Upper lobe of left lung (tissue), 6 donors: ENCODE measurements around the gene C19orf47. TPM values are rescaled to one million over a fixed set of nuclear protein-coding genes. Genes with fewer than 3 reads are reported as not detected.

ENCODE experiments used
- ATAC-seq, 2 donors: fragments of 200-7000 bp; cut with Tn5 transposase; one replicate each; pipeline ENCODE4 v1.9.1; 2022; ENCODE audit warnings: mild to moderate bottlenecking in 2 of 2, moderate library complexity in 2 of 2; ENCODE audit not compliant: low FRiP score in 2 of 2
- DNase-seq, 2 donors: peaks; one replicate each; pipeline ENCODE4 v3.0.0-alpha.2; 2019 to 2020
- H3K27ac ChIP-seq, 4 donors: fragments of 200-600 bp; sonication (generic); one replicate each; pipeline ENCODE4 v1.5.1; 2016 to 2019
- H3K27me3 ChIP-seq, 4 donors: fragments of 200-600 bp; sonication (generic); one replicate each; pipeline ENCODE4 v1.5.1; 2017 to 2019
- H3K36me3 ChIP-seq, 4 donors: fragments of 200-600 bp; sonication (generic); one replicate each; pipeline ENCODE4 v1.5.1; 2016 to 2019
- H3K4me1 ChIP-seq, 4 donors: fragments of 200-600 bp; sonication (generic); one replicate each; pipeline ENCODE4 v1.5.1; 2018 to 2019
- H3K4me3 ChIP-seq, 4 donors: fragments of 200-600 bp; sonication (generic); one replicate each; pipeline ENCODE4 v1.5.1; 2017 to 2019; ENCODE audit warnings: mild to moderate bottlenecking in 2 of 4, moderate library complexity in 1 of 4
- H3K9me3 ChIP-seq, 4 donors: fragments of 200-600 bp; sonication (generic); one replicate each; pipeline ENCODE4 v1.5.1; 2018 to 2019
- EP300 ChIP-seq, 4 donors: sonication (generic); formaldehyde crosslinking; IDR thresholded peaks; one replicate each; pipeline ENCODE4 v1.5.1; 2017; ENCODE audit warnings: antibody characterized with exemption in 4 of 4, control low read depth in 2 of 4
- POLR2A ChIP-seq, 4 donors: fragments of 450-650 bp; IDR thresholded peaks; one replicate each; pipeline ENCODE4 v1.5.1; 2016 to 2017; ENCODE audit warnings: antibody characterized with exemption in 4 of 4, mild to moderate bottlenecking in 2 of 4
- POLR2AphosphoS5 ChIP-seq, 2 donors: sonication (generic); formaldehyde crosslinking; IDR thresholded peaks; one replicate each; pipeline ENCODE4 v1.5.1; 2017; ENCODE audit warnings: antibody characterized with exemption in 2 of 2
- WGBS, 2 donors: methylation state at CpG; one replicate each; pipeline ENCODE4 v1.1.5; 2017 to 2018; 5-methylcytosine and 5-hydroxymethylcytosine counted together
- total RNA-seq, 6 donors: library from RNA; depleted of rRNA in 4 of 6; stranded (reverse); fragments of >200 nt in 4 of 6; gene quantifications; one replicate each; pipeline versions ENCODE4 v1.1.0 to v1.2.1, GENCODE V29; 2016 to 2021
- TF ChIP-seq, protein P1 (sequence below), 6 experiments: fragments of 450-650 bp in 4 of 6; fragments of 200-600 bp in 2 of 6; sonication (generic) in 2 of 6; IDR thresholded peaks; one replicate each; pipeline ENCODE4 v1.5.1; 2016 to 2019; ENCODE audit warnings: antibody characterized with exemption in 6 of 6
- donor health status: DM: no; HTN: no; CAD: no; lungs with moderate emphysema.
- donor health status: DM: no; HTN: yes; CAD: no; lungs with severe emphysema.

The C19orf47 gene
- total RNA-seq, 6 donors from 2014 or later = 12.6 to 59.7 (median 16.4) TPM

DNA sequence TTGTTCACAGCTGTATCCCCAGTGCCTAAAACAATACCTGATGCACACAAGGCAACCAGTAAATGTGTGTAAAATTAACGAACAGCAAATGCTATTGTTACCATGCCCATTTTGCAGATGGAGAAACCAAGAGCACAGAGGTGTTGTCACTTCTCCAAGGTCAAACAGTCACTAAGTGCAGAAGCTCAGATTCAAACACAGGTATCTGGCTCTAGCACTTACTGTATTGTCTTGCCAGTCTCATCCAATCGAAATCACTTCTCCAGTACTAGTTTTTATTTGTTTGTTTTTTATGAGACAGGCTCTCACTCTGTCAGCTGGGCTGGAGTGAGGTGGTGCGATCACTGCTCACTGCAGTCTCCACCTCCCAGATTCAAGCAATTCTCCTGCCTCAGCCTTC lies 14.0 kb upstream of the C19orf47 start:
- Histone ChIP-seq H3K27ac (no peak overlapping the region), H3K9me3 (no peaks in the 10 kb centered on the region), H3K27me3 (no peaks in the 10 kb centered on the region), H3K36me3 (peaks cover 0 to 17% (median 9%) of the 10 kb centered on the region in 4 donors), H3K4me3 (no peak overlapping the region), H3K4me1 (peaks cover 25 to 59% (median 37%) of the 10 kb centered on the region in 4 donors)
- no peak for TF ChIP-seq POLR2A (IDR thresholded peaks at IDR 0.05)
- TF ChIP-seq, protein P1, sequence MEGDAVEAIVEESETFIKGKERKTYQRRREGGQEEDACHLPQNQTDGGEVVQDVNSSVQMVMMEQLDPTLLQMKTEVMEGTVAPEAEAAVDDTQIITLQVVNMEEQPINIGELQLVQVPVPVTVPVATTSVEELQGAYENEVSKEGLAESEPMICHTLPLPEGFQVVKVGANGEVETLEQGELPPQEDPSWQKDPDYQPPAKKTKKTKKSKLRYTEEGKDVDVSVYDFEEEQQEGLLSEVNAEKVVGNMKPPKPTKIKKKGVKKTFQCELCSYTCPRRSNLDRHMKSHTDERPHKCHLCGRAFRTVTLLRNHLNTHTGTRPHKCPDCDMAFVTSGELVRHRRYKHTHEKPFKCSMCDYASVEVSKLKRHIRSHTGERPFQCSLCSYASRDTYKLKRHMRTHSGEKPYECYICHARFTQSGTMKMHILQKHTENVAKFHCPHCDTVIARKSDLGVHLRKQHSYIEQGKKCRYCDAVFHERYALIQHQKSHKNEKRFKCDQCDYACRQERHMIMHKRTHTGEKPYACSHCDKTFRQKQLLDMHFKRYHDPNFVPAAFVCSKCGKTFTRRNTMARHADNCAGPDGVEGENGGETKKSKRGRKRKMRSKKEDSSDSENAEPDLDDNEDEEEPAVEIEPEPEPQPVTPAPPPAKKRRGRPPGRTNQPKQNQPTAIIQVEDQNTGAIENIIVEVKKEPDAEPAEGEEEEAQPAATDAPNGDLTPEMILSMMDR (IDR thresholded peaks at IDR 0.05) = no peak
- TF ChIP-seq POLR2AphosphoS5 (IDR thresholded peaks at IDR 0.05) = no peak
- no peak for TF ChIP-seq EP300 (IDR thresholded peaks at IDR 0.05)
- WGBS, 2 donors = 87 to 92% methylated on average over 3 of the region's 3 CpGs
- no peak for DNase-seq
- ATAC-seq = no peak

DNA sequence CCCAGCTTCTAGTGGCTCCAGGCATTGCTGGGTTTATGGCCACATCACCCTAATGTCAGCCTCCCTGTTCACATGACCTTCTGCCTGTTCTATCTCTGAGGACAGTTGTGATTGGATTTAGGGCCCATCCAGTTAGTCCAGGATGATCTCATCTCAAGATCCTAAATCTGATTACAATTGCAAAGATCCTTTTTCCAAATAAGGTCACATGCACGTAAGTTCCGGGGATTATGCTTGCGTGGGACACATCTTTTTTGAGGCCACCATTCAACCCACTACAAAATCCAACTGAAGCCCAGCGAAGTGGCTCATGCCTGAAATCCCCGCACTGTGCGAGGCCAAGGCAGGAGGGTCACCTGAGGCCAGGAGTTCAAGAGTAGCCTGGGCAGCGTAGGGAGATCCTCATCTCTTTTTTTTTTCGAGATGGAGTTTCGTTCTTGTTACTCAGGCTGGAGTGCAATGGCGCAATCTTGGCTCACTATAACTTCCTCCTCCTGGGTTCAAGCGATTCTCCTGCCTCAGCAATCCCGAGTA lies 12.6 kb upstream of the C19orf47 start:
- H3K4me3 ChIP-seq = no peak overlapping the region
- H3K36me3 ChIP-seq = peaks cover 0 to 10% (median 2%) of the 10 kb centered on the region in 4 donors
- peak; percentile 15 to 63 for ATAC-seq
- H3K9me3 ChIP-seq = no peaks in the 10 kb centered on the region
- no peak for TF ChIP-seq POLR2AphosphoS5 (IDR thresholded peaks at IDR 0.05)
- TF ChIP-seq, protein P1 (IDR thresholded peaks at IDR 0.05) = no peak
- no peak for TF ChIP-seq POLR2A (IDR thresholded peaks at IDR 0.05)
- no peak for TF ChIP-seq EP300 (IDR thresholded peaks at IDR 0.05)
- peak overlapping the region in 3 of 4 donors; percentile 34 to 63 (median 55) for H3K27ac ChIP-seq
- 52 to 74% methylated on average over 12 of the region's 12 CpGs for WGBS, 2 donors
- H3K27me3 ChIP-seq = no peaks in the 10 kb centered on the region
- DNase-seq = peak in 1 of 2 donors; percentile 81
- H3K4me1 ChIP-seq = peaks cover 24 to 45% (median 26%) of the 10 kb centered on the region in 4 donors

DNA sequence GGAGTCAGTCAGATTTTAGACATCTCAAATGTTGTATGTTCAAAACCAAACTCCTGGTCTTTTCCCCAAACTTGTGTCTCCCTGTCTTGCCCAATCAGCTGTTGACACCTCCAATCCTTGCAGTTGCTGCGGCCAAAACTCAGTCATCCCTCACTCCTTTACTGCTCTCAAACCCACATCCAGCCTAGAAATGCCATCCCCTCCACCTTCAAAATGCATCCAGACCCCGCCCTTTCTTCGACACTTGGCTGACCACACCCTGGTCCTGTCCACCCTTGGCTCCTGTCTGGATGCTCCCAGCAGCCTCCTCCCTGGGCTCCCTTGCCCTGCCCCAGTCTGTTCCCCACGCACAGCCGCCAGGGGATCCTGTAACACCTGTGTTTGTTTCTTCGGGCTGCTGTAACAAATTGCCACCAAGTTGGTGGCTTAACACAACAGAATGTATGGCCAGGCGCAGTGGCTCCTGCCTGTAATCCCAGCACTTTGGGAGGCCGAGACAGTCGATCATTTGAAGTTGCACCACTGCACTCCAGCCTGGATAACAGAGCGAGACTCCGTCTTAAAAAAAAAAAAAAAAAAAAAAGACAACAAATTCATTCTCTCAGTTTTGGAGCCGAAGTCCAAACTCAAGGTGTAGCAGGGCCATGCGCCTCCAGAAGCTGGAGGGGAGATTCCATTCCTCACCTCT lies 12.0 kb upstream of the C19orf47 start:
- WGBS, 2 donors = 89 to 93% methylated on average over 13 of the region's 13 CpGs
- no peaks in the 10 kb centered on the region for H3K9me3 ChIP-seq
- TF ChIP-seq EP300 (IDR thresholded peaks at IDR 0.05) (no peak), POLR2AphosphoS5 (IDR thresholded peaks at IDR 0.05) (no peak), POLR2A (IDR thresholded peaks at IDR 0.05) (no peak)
- TF ChIP-seq, protein P1 (IDR thresholded peaks at IDR 0.05) = no peak
- H3K36me3 ChIP-seq = peaks cover 0 to 10% (median 2%) of the 10 kb centered on the region in 4 donors
- no peaks in the 10 kb centered on the region for H3K27me3 ChIP-seq
- no peak for DNase-seq
- no peak overlapping the region for H3K4me3 ChIP-seq
- peaks cover 18 to 39% (median 20%) of the 10 kb centered on the region in 4 donors for H3K4me1 ChIP-seq
- no peak for ATAC-seq
- peak overlapping the region in 2 of 4 donors; percentile 55 to 63 for H3K27ac ChIP-seq

DNA sequence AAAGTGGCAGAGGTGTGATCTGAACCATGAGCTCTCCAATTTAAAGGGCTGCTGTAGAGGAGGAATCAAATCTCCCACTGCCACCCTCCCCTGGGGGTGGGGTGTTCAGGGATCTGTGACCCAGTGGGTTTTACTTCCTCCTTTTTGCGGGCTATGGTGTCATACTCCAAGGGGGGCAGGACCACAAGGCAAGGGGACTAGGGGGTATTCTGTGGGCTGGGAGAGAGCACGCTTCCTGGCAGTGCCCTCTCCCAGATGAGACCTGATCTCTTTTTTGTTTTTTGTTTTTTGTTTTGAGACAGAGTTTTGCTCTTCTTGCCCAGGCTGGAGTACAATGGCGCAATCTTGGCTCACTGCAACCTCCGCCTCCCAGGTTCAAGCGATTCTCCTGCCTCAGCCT lies 10.6 kb upstream of the C19orf47 start:
- Histone ChIP-seq H3K27me3 (no peaks in the 10 kb centered on the region), H3K36me3 (peaks cover 0 to 10% (median 2%) of the 10 kb centered on the region in 4 donors), H3K4me3 (no peak overlapping the region), H3K4me1 (peaks cover 13 to 34% (median 16%) of the 10 kb centered on the region in 4 donors), H3K9me3 (no peaks in the 10 kb centered on the region), H3K27ac (peak overlapping the region in 2 of 4 donors; percentile 16 to 17)
- 74 to 80% methylated on average over 5 of the region's 5 CpGs for WGBS, 2 donors
- DNase-seq (peak in 1 of 2 donors; percentile 45), ATAC-seq (peak; percentile 42 to 69)
- TF ChIP-seq POLR2AphosphoS5 (IDR thresholded peaks at IDR 0.05) (no peak), EP300 (IDR thresholded peaks at IDR 0.05) (no peak), POLR2A (IDR thresholded peaks at IDR 0.05) (no peak)
- TF ChIP-seq, protein P1 (IDR thresholded peaks at IDR 0.05) = no peak
